Left forelimb (tissue), 1 donor: ENCODE results near the gene GAS2L3.

Experiments used
- DNase-seq: peaks from one replicate; pipeline ENCODE4 v3.0.0-alpha.2; 2018; ENCODE audit warnings: low spot score

The GAS2L3 gene

DNA sequence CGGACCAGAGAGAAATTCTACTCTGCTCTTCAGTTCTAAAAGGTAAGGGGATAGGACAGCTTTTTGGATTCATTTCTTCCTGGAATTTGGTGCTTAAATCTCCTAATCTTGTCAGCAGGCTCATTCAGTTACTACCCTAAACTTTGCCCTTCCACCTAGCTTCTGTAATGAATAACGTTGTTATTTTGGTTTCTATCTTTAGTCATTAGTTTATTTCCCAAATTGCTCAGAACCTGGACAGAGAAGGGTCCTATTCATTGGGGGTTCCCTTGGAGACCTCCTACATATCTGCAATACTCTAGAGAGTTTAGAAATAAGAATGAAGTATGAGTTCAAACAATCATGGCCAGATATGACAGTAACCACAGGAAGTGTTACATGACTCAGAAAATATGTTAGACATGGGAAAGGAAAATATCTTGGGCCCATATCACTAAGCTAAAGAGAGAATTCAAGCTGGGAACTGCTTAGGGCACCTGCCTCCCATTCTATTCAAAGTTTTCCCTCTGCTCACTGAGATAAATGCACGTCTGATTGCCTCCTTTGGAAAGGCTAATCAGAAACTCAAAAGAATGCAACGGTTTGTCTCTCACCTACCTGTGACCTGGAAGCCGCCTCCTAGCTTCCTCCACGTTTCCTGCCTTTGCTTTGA, 87.9 kb downstream of the GAS2L3 start:
- DNase-seq = no peak

DNA sequence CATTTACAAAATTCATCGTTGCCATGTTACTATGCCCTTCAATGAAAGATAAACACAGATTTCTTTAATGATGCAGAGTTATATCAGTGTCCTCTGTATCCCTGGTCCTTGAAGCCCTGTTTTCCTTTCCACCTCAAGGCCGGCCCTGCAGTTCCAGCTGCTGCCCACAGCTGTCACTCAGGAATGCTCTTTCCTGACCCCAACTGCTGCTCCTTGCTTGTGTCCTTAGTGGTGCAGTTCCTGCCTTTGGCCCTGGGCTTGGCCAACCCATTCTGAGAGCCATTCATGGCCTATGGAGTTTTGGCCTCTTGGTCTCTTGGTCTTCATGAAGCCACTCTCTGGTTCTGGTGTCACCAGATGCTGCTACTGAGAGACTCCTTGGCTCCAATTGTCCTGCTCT, 93.1 kb downstream of the GAS2L3 start:
- no peak for DNase-seq

DNA sequence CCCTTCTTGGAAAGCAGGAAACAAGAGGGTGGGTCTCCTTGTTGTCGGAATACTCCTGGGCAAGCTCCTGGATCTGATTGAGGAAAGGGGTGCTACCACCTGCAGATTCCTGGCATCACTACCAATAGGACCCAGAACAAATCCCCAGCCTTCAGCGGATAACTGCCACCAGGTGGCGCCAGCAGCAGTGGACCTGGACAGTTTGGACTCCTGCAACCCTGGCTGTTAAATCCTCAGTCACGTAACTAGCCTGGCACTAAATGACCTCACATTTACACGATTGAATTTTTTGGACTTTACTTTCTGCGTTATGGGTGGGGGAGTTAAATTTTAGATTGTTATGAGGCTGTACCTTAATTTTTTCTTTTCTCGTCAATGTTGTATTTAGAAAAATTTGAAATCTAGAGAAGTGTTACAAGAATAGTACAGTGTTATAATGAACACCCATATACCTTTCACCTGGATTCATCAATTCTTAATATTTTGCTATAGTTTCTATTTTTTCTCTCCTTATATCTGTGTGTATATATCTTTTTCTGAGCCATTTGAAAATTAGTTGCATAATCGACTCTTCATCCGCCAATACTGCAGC, 95.6 kb downstream of the GAS2L3 start:
- no peak for DNase-seq

DNA sequence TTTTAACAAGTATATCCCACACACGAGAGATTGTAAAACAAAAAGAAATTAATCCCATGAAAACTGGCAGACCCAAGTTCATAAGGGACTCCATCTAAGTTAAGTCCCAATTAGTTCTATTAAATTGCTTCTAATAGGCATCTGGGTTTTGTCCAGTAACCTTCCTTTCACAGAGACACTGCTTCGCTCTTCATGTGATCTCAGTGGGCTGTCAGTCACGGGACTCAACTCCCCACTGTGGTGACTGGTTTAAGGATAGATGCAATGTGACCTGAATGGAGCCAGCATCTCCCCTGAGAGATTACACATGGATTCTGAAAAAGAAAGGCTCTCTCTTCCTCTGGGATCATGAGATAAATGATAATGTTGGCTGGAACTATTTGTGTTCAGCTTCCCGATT, 96.4 kb downstream of the GAS2L3 start:
- no peak for DNase-seq

DNA sequence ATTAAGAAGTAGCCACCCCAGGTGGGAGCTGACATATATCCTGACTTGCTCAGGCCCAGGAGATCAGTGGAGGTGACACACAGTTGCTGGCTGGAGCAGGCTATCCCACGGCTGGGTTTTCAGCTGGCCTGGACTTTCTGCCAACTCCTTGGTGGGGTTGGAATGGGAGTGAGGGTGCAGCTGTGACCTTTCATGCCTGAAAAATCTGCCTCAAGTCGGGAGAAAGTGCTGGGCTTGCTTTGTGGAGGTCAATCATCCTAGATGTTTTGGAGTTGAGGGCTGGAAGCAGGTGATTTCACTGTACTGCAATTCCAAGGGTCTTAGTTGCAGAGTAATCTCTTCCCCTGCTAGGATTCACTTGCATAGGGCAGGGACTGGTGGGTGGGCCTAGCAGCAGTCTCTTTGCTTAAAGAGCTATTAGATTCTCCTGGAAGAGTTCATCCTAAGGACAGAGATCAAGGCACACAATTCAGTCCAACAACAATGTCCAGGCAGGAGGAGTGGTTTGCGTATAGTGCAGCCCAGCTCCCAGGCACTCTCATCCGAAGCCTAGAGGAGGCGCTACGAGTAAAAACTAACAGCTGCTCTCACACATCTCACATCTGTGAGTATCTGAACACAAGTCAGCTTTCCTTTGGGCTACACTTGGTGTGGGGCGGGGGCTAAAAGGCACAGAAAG, 98.1 kb downstream of the GAS2L3 start:
- no peak for DNase-seq

DNA sequence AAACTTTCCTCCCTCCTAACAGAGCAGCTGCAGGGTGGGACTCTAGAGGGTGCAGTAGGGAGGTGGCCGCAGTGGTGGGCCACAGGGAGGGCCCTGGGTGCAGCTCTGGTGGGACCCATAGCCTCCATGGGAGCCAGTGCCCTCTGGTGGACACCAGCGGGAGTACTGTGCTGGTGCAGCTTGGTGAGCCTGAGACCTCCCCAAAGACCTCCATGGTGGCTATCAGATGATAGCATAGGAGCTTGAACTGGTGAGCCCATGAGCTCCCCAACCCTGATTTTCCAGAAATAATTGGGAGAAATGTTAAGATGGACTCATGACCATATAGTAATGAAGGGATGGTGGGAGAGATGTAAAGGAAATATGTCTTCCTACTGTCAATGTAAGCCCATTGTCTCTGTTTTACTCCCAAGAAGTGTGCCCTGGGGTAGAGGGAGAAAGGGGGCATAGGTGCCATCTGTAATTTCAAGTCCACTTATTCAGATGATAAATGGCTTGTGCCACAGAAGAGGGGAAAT, 98.7 kb downstream of the GAS2L3 start:
- no peak for DNase-seq

DNA sequence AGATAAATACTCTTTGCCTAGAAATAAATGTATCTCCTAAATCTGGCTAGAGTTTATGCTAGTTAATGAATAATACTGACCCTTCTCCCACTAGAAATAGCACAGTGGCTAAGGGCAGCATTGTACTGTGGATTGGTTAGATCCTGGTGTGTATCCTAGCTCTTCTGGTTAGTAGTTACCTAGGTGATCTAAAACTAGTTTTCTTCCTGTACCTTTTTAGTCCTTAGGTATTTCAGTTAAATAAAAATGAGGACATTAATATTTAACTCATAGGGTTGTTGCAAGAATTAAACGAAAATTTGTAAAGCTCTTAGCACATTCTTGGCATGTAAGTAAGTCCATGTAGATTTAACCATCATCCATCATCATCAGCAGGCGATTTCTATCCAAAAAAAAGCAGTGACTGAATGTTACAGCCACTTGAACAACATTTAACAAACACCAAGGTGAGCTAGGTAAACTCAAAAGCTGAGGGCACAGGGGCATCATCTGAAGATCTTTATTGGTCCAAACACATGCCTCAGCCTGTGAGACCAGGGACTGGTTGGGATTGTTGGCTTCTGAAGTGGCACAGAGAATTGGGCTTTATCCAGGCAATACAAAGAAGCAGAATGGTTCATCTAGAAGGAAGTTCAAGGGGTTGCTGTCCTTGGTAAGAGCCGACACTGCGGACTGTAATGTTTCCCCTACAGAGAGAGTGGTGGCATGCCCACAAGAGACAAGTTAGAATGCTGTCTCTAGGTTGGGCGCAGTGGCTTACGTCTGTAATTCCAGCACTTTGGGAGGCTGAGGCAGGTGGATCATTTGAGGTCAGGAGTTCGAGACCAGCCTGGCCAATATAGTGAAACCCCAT, 100.8 kb downstream of the GAS2L3 start:
- no peak for DNase-seq
